GM18870 (cell line): Measurements from ENCODE around the gene PKD1L1.
"Not testable (repeated sequence)": the region's sequence is repeated elsewhere in the genome, so short reads cannot be mapped to it uniquely, and the experiment has no call there.

Experiments
- ATAC-seq: cut with Tn5 transposase; IDR thresholded peaks from one replicate; pipeline ENCODE4 v1.9.1; 2021; ENCODE audit warnings: moderate library complexity; ENCODE audit not compliant: unreplicated experiment

The PKD1L1 gene

DNA sequence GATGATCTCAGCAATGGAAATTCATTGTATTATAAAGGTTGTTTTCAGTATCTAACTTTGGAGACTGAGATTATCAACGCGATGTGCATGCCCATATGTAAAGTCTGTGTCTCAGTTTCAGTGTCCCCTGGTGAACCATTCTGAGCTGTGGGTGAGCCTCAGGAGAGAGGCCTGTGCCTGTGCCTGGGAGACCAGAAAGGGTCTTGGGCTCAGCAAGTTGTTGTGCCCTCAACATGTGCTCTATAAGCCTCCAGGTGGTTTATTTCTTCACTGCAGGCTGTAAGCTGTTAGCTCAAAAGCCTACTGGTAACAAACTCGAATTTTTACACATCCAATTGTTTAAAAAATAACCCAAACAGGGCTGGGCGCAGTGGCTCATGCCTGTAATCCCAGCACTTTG is 151.9 kb downstream of the PKD1L1 start:
- no peak for ATAC-seq

- ATAC-seq = no peak
Observed at GRCh38 chr7:47795631-47796030, 152.6 kb downstream of the PKD1L1 start.

DNA sequence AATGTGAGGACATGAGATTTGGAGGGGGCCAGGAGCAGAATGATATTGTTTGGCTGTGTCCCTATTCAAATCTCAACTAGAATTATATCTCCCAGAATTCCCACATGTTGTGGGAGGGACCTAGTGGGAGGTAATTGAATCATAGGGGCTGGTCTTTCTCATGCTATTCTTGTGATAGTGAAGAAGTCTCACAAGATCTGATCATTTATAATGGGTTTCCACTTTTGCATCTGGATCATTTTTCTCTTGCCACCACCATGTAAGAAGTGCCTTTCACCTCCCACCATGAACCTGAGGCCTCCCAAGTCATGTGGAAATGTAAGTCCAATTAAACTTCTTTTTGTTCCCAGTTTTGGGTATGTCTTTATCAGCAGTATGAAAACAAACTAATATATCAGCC is 153.1 kb downstream of the PKD1L1 start:
- ATAC-seq = not testable (repeated sequence)

DNA sequence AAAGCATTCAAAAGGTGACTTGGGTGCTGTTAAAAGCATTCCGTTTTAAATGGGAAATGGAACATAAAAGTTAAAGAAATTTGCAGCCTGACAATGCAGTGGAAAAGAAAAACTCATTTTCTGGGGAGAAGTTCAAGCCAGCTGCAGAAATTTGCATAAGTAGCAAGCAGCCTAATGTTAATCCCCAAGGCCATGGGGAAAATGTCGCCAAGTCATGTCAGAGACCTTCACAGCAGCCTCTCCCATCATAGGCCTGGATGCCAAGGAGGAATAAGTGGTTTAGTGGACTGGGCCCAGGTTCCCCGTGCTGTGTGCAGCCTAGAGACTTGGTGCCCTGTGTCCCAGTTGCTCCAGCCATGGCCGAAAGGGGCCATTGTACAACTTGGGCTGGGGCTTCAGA is 154.2 kb downstream of the PKD1L1 start:
- no peak for ATAC-seq

DNA sequence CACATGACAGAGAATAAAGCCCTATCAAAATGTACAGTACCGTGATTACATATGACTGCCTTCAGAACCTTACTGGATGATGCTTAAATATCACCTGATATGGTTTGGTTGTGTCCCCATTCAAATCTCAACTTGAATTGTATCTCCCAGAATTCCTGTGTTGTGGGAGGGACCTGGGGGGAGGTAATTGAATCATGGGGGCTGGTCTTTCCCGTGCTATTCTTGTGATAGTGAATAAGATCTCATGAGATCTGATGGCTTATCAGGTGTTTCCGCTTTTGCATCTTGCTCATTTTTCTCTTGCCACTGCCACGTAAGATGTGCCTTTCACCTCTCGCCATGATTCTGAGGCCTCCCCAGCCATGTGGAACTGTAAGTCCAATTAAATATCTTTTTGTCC is 155.1 kb downstream of the PKD1L1 start:
- ATAC-seq = not testable (repeated sequence)

DNA sequence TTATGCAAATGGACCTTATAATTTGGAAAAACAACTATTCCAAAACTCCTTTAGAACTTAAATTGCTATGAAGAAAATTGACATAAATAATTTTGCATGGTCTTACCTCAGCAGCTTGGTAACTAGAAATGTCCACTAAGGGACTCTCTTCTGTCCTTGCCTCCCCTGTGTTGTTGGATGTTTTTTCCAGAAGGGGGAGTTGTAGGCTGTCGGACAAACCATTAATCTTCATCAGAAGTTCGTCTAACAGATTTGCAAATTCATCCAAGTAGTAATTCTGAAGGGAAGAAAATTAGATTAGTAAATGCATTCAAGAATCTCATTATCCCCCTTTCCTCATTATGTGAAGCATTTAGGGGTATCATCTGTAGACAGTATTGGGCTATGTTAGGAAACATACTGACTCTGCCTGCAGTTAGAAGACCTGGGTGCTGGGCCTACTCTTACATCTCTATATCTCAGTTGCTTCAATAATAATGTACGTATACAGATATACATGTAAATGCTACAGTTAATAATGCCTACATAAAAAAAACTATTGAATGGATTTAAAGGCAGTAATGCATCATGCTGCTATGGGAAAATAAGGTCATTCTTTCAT is 155.6 kb downstream of the PKD1L1 start:
- ATAC-seq = no peak

GRCh38 chr7:47791682-47792081 is 156.6 kb downstream of the PKD1L1 start:
- ATAC-seq = no peak

DNA sequence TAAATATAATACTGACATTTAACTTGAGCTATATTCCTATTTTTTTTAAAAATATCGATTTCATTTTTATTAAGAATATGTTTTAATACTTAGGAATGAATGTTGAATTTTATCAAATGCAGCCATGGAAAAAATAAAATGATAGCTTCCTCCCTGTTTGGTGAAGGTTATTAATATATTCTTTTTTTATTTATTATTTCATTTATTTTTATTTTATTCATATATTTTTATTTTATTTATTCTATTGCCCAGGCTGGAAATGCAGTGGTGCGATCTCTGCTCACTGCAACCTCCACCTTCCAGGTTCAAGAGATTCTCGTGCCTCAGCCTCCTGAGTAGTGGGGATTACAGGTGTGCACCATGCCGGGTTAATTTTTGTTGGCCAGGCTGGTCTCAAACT is 160.2 kb downstream of the PKD1L1 start:
- ATAC-seq = no peak

DNA sequence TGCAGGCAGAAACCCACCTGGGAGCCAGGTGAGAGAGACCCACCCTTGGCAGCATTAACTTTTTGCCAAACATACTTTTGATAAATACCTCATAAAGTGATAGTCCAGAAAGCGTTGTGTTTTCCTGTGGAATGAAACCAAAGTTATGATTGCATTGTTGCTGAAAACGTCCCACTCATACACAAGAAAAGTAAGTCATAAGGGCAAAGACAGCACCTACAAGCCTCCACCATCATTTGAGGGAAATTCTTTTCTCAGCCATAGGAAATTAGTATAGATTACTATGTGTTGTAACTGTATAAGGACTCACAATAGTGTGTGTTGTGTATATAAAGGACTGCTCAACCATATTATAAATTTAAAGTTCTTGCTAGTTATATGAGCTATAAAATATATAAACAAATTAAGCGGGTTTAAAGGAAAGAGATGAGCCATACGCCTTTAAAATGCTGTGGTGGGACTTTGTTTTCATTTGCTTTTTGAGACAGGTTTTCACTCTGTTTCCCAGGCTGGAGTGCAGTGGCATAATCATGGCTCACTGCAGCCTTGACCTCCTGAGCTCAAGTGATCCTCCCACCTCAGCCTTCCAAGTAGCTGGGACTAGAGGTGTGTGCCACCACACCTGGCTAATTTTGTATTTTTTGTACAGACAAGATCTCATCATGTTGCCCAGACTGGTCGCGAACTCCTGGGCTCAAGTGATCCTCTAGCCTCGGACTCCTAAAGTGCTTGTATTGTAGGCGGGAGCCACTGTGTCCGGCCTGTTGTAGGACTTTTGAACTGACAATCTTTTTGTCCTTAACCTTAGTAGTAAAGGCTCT is 160.8 kb downstream of the PKD1L1 start:
- ATAC-seq = no peak

GRCh38 chr7:47786557-47787248 is 161.6 kb downstream of the PKD1L1 start:
- ATAC-seq = no peak

- no peak for ATAC-seq
Observed at GRCh38 chr7:47785923-47786556, 162.2 kb downstream of the PKD1L1 start.

DNA sequence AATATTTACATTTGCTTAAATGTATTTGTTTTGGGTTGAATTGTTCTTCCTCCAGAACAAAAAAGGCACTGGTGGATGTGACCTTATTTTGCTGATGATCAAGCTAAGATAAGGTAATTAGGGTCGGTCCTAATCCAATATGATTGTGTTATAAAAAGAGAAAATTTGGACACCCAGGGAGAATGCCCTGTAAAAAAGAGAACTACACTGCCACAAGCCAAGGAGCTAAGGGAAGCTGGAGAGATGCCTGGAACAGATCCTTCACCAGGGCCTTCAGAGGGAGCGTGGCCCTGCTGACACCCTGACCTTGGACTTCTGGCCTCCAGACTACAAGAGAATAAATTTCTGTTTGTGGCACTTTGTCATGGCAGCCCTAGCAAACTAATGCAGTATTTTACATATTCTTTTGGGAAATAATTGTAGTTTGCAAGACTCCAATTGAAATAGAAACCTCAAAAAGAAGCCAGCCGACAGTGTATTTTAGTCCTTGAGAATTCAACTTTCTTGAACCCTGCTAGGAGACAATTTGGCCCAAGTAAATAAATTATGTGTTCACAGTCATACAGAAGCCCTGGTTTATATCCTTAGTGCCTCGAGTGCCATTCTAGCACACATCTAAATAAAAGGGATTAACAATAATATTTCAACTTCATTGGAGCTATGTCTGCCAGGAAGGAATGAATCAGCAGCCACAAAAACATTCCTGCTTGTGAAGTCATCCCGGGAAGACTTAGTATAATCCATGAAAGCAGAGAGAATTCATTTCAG is 164.6 kb downstream of the PKD1L1 start:
- no peak for ATAC-seq

- ATAC-seq = no peak
Observed at GRCh38 chr7:47782792-47783191, 165.5 kb downstream of the PKD1L1 start.

GRCh38 chr7:47782022-47782421 is 166.2 kb downstream of the PKD1L1 start:
- no peak for ATAC-seq

GRCh38 chr7:47780555-47780954 is 167.7 kb downstream of the PKD1L1 start:
- no peak for ATAC-seq

DNA sequence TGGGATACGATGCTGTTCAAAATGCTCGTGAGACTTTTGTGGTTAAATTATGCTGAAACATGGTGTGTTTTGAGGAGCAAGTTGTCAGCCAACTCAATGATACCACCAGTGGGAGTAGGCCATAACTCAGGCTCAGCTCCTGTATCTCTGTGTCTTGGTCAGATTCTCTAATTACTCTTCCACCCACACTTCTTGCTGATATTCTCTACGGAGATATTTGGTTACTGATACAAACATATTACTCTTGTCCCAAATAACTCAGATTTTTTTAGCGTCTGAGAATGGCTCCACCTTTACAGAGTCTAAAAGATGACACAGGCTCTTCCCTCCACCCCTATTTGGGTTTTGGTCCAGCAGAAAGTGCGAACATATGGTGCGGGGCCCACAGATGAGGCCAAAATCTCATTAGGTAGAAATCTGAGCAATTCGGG is 168.9 kb downstream of the PKD1L1 start:
- ATAC-seq = no peak

DNA sequence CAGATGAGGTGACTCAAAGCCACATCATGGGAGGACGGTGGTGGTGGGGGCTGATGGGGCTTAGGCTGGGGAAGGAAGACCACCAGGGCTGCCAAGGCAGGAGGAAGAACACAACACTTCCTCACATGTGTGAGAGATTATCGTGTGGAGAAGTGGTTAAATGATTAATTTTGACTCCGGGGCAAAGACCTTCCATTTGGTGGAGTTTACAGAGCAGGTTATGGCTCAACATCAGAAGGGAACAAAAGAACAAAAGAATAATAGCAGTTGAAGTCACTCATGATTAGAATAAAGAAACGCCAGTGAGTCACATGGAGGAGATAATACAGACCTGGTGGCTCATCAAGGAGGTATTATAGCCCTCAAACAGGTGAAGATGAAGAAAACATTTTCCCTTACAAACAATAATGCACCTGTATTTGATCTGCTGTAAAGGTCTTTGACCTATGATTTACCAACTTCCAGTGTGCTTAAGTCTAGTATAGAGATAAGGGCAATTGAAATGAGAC is 170.1 kb downstream of the PKD1L1 start:
- ATAC-seq = no peak

DNA sequence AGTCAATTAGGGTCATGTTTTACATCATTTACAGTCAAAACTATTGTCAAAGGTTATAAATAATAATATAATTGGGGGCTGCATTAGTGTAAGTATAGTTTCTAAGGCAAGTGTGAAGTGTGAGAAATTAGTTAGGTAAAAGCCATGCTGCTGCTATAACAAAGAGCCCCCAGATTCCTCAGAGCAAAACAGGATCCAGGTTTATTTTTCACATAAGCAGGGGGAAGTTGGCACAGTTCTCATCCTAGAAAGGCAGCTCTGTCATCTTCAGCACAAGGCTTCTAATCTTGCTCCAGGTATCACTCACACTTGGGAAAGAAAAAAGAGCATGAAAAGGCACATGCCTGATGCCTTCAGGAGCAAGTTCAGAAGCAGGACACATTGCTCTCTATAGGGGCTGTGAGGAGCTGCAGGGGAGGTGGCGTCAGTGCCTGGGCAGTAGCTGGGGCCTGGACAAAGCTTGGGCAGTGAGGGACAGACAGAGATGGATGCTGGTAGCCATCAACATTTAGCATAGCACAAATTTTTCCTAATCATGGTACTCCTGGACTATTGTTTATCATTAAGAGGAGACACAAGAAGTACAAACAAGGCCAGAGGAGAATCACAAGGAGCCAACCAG is 170.6 kb downstream of the PKD1L1 start:
- no peak for ATAC-seq

GRCh38 chr7:47776335-47776734 is 171.9 kb downstream of the PKD1L1 start:
- no peak for ATAC-seq

GRCh38 chr7:47775238-47775637 is 173.0 kb downstream of the PKD1L1 start:
- ATAC-seq = no peak
